K562 (cell line): Measurements from ENCODE around the gene NABP1. TPM values are rescaled to one million over a fixed set of nuclear protein-coding genes. Genes with fewer than 3 reads are reported as not detected.
A peak's percentile ranks its signal among the peaks of the same experiment; 100 is the strongest.

ENCODE experiments used
- CHCHD3 ChIP-seq: fragments of 250-450 bp; sonication (Bioruptor Pico); IDR thresholded peaks from 2 replicates; pipeline ENCODE4 v2.1.2; 2022; ENCODE audit warnings: mild to moderate bottlenecking
- ESRRA ChIP-seq: fragments of 450-650 bp; IDR thresholded peaks from 2 replicates; pipeline ENCODE4 v1.6.1; 2014; ENCODE audit warnings: low read depth, mild to moderate bottlenecking, moderate library complexity, borderline replicate concordance
- GTF2E2 ChIP-seq: fragments of 200-800 bp; sonication (Bioruptor generic); IDR thresholded peaks from 2 replicates; pipeline ENCODE4 v1.6.1; 2016; ENCODE audit warnings: missing genetic modification characterization, missing compliant biosample characterization
- HES1 ChIP-seq: fragments of 450-650 bp; IDR thresholded peaks from 2 replicates; pipeline ENCODE4 v1.6.1; 2016; ENCODE audit warnings: low read depth, mild to moderate bottlenecking, moderate library complexity
- IRF9 ChIP-seq: fragments of 450-650 bp; IDR thresholded peaks from 2 replicates; pipeline ENCODE4 v1.6.1; 2016; ENCODE audit warnings: missing biosample characterization, missing genetic modification characterization
- KHSRP ChIP-seq: fragments of 450-650 bp; IDR thresholded peaks from 2 replicates; pipeline ENCODE4 v1.6.1; 2017
- KLF16 ChIP-seq: IDR thresholded peaks from 2 replicates; pipeline ENCODE4 v1.6.1; 2016; ENCODE audit warnings: antibody characterized with exemption
- MIER1 ChIP-seq: fragments of 450-650 bp; IDR thresholded peaks from 2 replicates; pipeline ENCODE4 v1.6.1; 2016; ENCODE audit warnings: antibody characterized with exemption, mild to moderate bottlenecking, low read depth
- NFATC3 ChIP-seq: fragments of 450-650 bp; IDR thresholded peaks from 2 replicates; pipeline ENCODE4 v1.6.1; 2017; ENCODE audit warnings: mild to moderate bottlenecking
- PCBP2 ChIP-seq: fragments of 200-400 bp; formaldehyde crosslinking; IDR thresholded peaks from 2 replicates; pipeline ENCODE4 v1.6.1; 2018; ENCODE audit warnings: low read length, low read depth, mild to moderate bottlenecking, moderate library complexity; ENCODE audit not compliant: poor library complexity, severe bottlenecking
- SNRNP70 ChIP-seq: fragments of 200-400 bp; formaldehyde crosslinking; optimal IDR thresholded peaks from 2 replicates; pipeline ENCODE3; 2017; ENCODE audit warnings: low read depth, low read length
- STAT5B ChIP-seq: fragments of 250-450 bp; sonication (Bioruptor Pico); IDR thresholded peaks from 2 replicates; pipeline ENCODE4 v1.8.0; 2021; ENCODE audit warnings: mild to moderate bottlenecking, inconsistent platforms
- U2AF2 ChIP-seq: fragments of 200-400 bp; formaldehyde crosslinking; optimal IDR thresholded peaks from 2 replicates; pipeline ENCODE3; 2017; ENCODE audit warnings: low read depth, mild to moderate bottlenecking, low read length
- ZNF212 ChIP-seq: fragments of 450-650 bp; formaldehyde crosslinking; IDR thresholded peaks from 2 replicates; pipeline ENCODE4 v1.4.0; 2020; ENCODE audit warnings: mild to moderate bottlenecking
- ZNF311 ChIP-seq: fragments of 250-450 bp; sonication (Bioruptor Pico); IDR thresholded peaks from 2 replicates; pipeline ENCODE4 v1.4.0; 2020; ENCODE audit warnings: mild to moderate bottlenecking, moderate library complexity
- ZNF655 ChIP-seq: fragments of 250-450 bp; sonication (Bioruptor Pico); IDR thresholded peaks from 2 replicates; pipeline ENCODE4 v1.5.0; 2021
- ZNF707 ChIP-seq: fragments of 250-450 bp; sonication (Bioruptor Pico); conservative IDR thresholded peaks from 2 replicates; pipeline ENCODE4 v1.8.0; 2022; ENCODE audit warnings: inconsistent platforms, mild to moderate bottlenecking, moderate library complexity
- ZNF75A ChIP-seq: fragments of 450-650 bp; formaldehyde crosslinking; IDR thresholded peaks from 2 replicates; pipeline ENCODE4 v1.4.0; 2020; ENCODE audit warnings: mild to moderate bottlenecking
- ZNF780A ChIP-seq: fragments of 250-450 bp; sonication (Bioruptor Pico); IDR thresholded peaks from 2 replicates; pipeline ENCODE4 v1.5.0; 2021; ENCODE audit warnings: mild to moderate bottlenecking
- polyA plus RNA-seq, 8 experiments: library from polyadenylated mRNA; depleted of rRNA in 4 of 8; stranded (reverse) in 5 of 8; unstranded in 3 of 8; fragments of >200 nt; fragmentation: Nextera tagmentation in 2 of 8; fragmentation: Illumina TruSeq in 1 of 8; extraction: Ambion mirVana in 2 of 8; extraction: Trizol in 1 of 8; gene quantifications; 2 replicates each; pipeline versions ENCODE4 v1.2.1 to v1.2.3, GENCODE V29; 2011 to 2014; ENCODE audit warnings: inconsistent platforms in 1 of 8, missing spikeins in 1 of 8
- total RNA-seq, 7 experiments: library from RNA; depleted of rRNA in 6 of 7; stranded (reverse); fragments of >200 nt in 6 of 7; fragmentation: Illumina TruSeq in 2 of 7; extraction: Trizol in 2 of 7; gene quantifications; 2 replicates each; pipeline versions ENCODE4 v1.2.1 to v1.2.3, GENCODE V29; 2011 to 2021; ENCODE audit warnings: low replicate concordance in 1 of 7
- TF ChIP-seq, protein P1 (sequence below): fragments of 450-650 bp; formaldehyde crosslinking; IDR thresholded peaks from 2 replicates; pipeline ENCODE4 v1.4.0; 2020; ENCODE audit warnings: mild to moderate bottlenecking, mixed read lengths
- TF ChIP-seq, protein P2 (sequence below): fragments of 450-650 bp; formaldehyde crosslinking; IDR thresholded peaks from 2 replicates; pipeline ENCODE4 v1.4.0; 2020; ENCODE audit warnings: mild to moderate bottlenecking, moderate library complexity
- TF ChIP-seq, protein P3 (sequence below): fragments of 450-650 bp; formaldehyde crosslinking; IDR thresholded peaks from 2 replicates; pipeline ENCODE4 v1.4.0; 2022; ENCODE audit warnings: missing genetic modification characterization

NABP1 gene
- total and polyA plus RNA-seq, 9 of the 15 experiments (the other 6 are each of a cell fraction or from before 2014, with no cell fraction given), result 12.8 to 44.0 (median 20.2) TPM

DNA sequence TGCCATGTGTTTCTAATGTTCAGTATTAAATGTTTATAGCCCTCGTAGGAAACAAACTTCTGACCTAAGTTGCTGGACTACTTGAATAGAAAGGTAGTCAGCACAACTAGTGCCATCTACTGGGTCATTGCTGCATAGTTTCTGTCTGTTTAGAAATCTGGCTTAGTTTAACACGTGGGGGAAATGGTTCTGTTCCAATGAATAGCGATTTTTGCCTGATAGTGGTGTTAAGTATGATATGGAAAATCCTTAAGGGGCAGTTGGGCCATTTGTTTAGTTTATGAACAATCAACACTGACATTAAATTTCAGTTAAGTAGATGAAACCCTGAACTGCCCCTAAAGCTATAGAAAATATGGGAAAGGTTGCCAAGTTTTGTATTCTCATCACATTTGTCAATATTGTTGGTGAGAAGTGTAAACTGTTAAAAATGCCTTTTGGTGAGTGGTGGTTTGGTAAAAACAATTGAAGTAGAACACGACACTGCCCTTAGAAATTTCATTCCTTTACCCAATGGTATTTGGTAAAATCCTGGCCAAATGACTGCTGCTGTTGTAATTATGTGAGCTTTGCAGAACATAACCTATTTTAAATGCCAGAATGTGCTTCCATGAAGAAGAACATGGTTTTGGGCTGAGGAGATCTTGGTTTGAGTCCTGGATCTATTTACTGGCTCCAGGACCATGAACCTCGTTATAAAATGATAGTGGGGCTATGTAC, 13.2 kb downstream of the NABP1 start (continued):
- TF ChIP-seq ZNF655 (no peak), ZNF75A (CRISPR knock-in tag) (no peak; the same call in 1 of the 2 replicates), CHCHD3 (CRISPR knock-in tag) (no peak), PCBP2 (no peak), U2AF2 (no peak), IRF9 (no peak), ZNF212 (no peak), MIER1 (no peak), GTF2E2 (tag) (no peak), HES1 (no peak), SNRNP70 (no peak), ZNF311 (CRISPR knock-in tag) (no peak), STAT5B (CRISPR knock-in tag) (no peak), ESRRA (no peak), NFATC3 (no peak), ZNF707 (CRISPR knock-in tag) (no peak), KLF16 (no peak), KHSRP (0 out of 2 replicates have a peak, but pooled peaks have one; percentile 6), ZNF780A (CRISPR knock-in tag) (no peak)
- TF ChIP-seq, protein P1, sequence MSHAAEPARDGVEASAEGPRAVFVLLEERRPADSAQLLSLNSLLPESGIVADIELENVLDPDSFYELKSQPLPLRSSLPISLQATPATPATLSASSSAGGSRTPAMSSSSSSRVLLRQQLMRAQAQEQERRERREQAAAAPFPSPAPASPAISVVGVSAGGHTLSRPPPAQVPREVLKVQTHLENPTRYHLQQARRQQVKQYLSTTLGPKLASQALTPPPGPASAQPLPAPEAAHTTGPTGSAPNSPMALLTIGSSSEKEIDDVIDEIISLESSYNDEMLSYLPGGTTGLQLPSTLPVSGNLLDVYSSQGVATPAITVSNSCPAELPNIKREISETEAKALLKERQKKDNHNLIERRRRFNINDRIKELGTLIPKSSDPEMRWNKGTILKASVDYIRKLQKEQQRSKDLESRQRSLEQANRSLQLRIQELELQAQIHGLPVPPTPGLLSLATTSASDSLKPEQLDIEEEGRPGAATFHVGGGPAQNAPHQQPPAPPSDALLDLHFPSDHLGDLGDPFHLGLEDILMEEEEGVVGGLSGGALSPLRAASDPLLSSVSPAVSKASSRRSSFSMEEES (CRISPR knock-in tag), result no peak
- TF ChIP-seq, protein P2, sequence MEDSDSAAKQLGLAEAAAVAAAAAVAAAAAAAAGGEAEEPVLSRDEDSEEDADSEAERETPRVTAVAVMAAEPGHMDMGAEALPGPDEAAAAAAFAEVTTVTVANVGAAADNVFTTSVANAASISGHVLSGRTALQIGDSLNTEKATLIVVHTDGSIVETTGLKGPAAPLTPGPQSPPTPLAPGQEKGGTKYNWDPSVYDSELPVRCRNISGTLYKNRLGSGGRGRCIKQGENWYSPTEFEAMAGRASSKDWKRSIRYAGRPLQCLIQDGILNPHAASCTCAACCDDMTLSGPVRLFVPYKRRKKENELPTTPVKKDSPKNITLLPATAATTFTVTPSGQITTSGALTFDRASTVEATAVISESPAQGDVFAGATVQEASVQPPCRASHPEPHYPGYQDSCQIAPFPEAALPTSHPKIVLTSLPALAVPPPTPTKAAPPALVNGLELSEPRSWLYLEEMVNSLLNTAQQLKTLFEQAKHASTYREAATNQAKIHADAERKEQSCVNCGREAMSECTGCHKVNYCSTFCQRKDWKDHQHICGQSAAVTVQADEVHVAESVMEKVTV (CRISPR knock-in tag), result peak; percentile 76
- TF ChIP-seq, protein P3, sequence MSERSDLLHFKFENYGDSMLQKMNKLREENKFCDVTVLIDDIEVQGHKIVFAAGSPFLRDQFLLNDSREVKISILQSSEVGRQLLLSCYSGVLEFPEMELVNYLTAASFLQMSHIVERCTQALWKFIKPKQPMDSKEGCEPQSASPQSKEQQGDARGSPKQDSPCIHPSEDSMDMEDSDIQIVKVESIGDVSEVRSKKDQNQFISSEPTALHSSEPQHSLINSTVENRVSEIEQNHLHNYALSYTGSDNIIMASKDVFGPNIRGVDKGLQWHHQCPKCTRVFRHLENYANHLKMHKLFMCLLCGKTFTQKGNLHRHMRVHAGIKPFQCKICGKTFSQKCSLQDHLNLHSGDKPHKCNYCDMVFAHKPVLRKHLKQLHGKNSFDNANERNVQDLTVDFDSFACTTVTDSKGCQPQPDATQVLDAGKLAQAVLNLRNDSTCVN (CRISPR knock-in tag), result no peak
